GM19351 (cell line): ENCODE measurements around the gene CENPS.
"Not testable (repeated sequence)": the region's sequence is repeated elsewhere in the genome, so short reads cannot be mapped to it uniquely, and the experiment has no call there.

Experiments used
- ATAC-seq: cut with Tn5 transposase; IDR thresholded peaks from one replicate; pipeline ENCODE4 v1.9.1; 2021; ENCODE audit warnings: mild to moderate bottlenecking, moderate library complexity; ENCODE audit not compliant: unreplicated experiment

Gene CENPS

GRCh38 chr1:10430216-10431069 lies at the start of gene CENPS:
CENPS (plus strand) TSS chr1:10430433; CDS start chr1:10430518, 85 bp downstream.
- peak; percentile 75 for ATAC-seq

GRCh38 chr1:10380594-10381275 lies 49.5 kb upstream of the CENPS start:
- ATAC-seq = no peak

GRCh38 chr1:10383630-10384029 lies 46.6 kb upstream of the CENPS start:
- ATAC-seq = no peak

- ATAC-seq = no peak
Measured at GRCh38 chr1:10384219-10384618, 46.0 kb upstream of the CENPS start.

- no peak for ATAC-seq
Measured at GRCh38 chr1:10386761-10387676, 43.2 kb upstream of the CENPS start.

GRCh38 chr1:10387677-10388386 lies 42.4 kb upstream of the CENPS start:
- ATAC-seq = no peak

GRCh38 chr1:10388387-10388715 lies 41.9 kb upstream of the CENPS start:
- ATAC-seq = no peak

GRCh38 chr1:10389271-10389973 lies 40.8 kb upstream of the CENPS start:
- no peak for ATAC-seq

GRCh38 chr1:10396870-10397269 lies 33.4 kb upstream of the CENPS start:
- no peak for ATAC-seq

GRCh38 chr1:10398278-10398733 lies 31.9 kb upstream of the CENPS start:
- ATAC-seq = peak; percentile 25

- ATAC-seq = peak; percentile 94
Measured at GRCh38 chr1:10398734-10399443, 31.3 kb upstream of the CENPS start, which contains the start of gene PGD. PGD (plus strand) TSS chr1:10399064; CDS start chr1:10399118, 54 bp downstream.

- no peak for ATAC-seq
Measured at GRCh38 chr1:10399444-10399941, 30.7 kb upstream of the CENPS start.

GRCh38 chr1:10400013-10400412 lies 30.2 kb upstream of the CENPS start:
- ATAC-seq = no peak

GRCh38 chr1:10401281-10401680 lies 29.0 kb upstream of the CENPS start:
- ATAC-seq = no peak

- no peak for ATAC-seq
Measured at GRCh38 chr1:10402729-10403274, 27.4 kb upstream of the CENPS start.

GRCh38 chr1:10407201-10407600 lies 23.0 kb upstream of the CENPS start:
- no peak for ATAC-seq

GRCh38 chr1:10415211-10415930 lies 14.9 kb upstream of the CENPS start:
- ATAC-seq = no peak

- ATAC-seq = not testable (repeated sequence)
Measured at GRCh38 chr1:10415967-10416366, 14.3 kb upstream of the CENPS start.
